Peyer's patch (tissue), 4 donors: ENCODE data around the gene KLF1. TPM values are rescaled to one million over a fixed set of nuclear protein-coding genes. Genes with fewer than 3 reads are reported as not detected.

ENCODE experiments used
- DNase-seq, 3 donors: peaks; one replicate each; pipeline ENCODE4 v3.0.0-alpha.2; 2017 to 2019
- H3K27ac ChIP-seq, 4 donors: fragments of 200-600 bp; sonication (generic); one replicate each; pipeline ENCODE4 v1.5.1; 2016 to 2019
- H3K27me3 ChIP-seq, 2 donors: fragments of 200-600 bp; sonication (generic); one replicate each; pipeline ENCODE4 v1.5.1; 2019
- H3K36me3 ChIP-seq, 3 donors: fragments of 200-600 bp; sonication (generic); one replicate each; pipeline ENCODE4 v1.5.1; 2016 to 2019
- H3K4me1 ChIP-seq, 4 donors: fragments of 200-600 bp; sonication (generic); one replicate each; pipeline ENCODE4 v1.5.1; 2016 to 2019
- H3K4me3 ChIP-seq, 4 donors: fragments of 200-600 bp; sonication (generic); 1 replicate in 3 of 4; 2 replicates in 1 of 4; pipeline ENCODE4 v1.5.1; 2016 to 2019; ENCODE audit warnings: mild to moderate bottlenecking in 1 of 4
- H3K9me3 ChIP-seq, 4 donors: fragments of 200-600 bp; sonication (generic); one replicate each; pipeline ENCODE4 v1.5.1; 2016 to 2019; ENCODE audit warnings: mild to moderate bottlenecking in 1 of 4
- CTCF ChIP-seq, 6 experiments: fragments of 450-650 bp in 4 of 6; fragments of 200-600 bp in 2 of 6; sonication (generic) in 1 of 6; IDR thresholded peaks; one replicate each; pipeline ENCODE4 v1.5.1; 2017 to 2019; ENCODE audit warnings: antibody characterized with exemption in 6 of 6, mild to moderate bottlenecking in 3 of 6, moderate library complexity in 1 of 6
- POLR2A ChIP-seq, 2 donors: fragments of 450-650 bp; IDR thresholded peaks; one replicate each; pipeline ENCODE4 v1.5.1; 2017; ENCODE audit warnings: antibody characterized with exemption in 2 of 2, mild to moderate bottlenecking in 2 of 2, moderate library complexity in 2 of 2
- total RNA-seq, 4 donors: library from RNA; depleted of rRNA; stranded (reverse); fragments of >200 nt; gene quantifications; one replicate each; pipeline ENCODE4 v1.1.0, GENCODE V29; 2016

Gene KLF1
- total RNA-seq, 4 donors from 2014 or later: not detected

- TF ChIP-seq POLR2A (IDR thresholded peaks at IDR 0.05) (no peak), CTCF (IDR thresholded peaks at IDR 0.05) (no peak)
- Histone ChIP-seq H3K4me3 (no peak overlapping the region), H3K27ac (no peak overlapping the region), H3K9me3 (peaks cover 0 to 8% (median 0%) of the 10 kb centered on the region in 4 donors), H3K4me1 (peaks cover 0 to 29% (median 19%) of the 10 kb centered on the region in 4 donors), H3K27me3 (peaks cover 0 to 10% of the 10 kb centered on the region in 2 donors), H3K36me3 (peaks cover 0 to 4% (median 0%) of the 10 kb centered on the region in 3 donors)
- no peak for DNase-seq
Measured at GRCh38 chr19:12888006-12888603, 1.1 kb upstream of the KLF1 start.

DNA sequence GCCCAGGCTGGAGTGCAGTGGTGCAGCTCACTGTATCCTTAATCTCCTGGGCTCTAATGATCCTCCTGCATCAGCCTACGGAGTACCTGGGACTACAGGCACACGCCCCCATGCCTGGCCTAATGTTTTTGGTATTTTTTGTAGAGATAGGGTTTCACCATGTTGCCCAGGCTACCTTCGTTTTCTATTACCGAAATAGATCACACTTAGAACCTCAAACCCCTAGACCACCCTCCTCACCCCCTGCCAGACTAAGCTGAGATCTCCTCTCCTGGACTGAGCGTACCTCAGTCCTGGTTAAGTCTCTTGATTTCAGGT is 391 bp downstream of the KLF1 start:
- Histone ChIP-seq H3K27ac (no peak overlapping the region), H3K27me3 (peaks cover 0 to 10% of the 10 kb centered on the region in 2 donors)
- no peak for TF ChIP-seq CTCF (IDR thresholded peaks at IDR 0.05)
- no peak for TF ChIP-seq POLR2A (IDR thresholded peaks at IDR 0.05)

DNA sequence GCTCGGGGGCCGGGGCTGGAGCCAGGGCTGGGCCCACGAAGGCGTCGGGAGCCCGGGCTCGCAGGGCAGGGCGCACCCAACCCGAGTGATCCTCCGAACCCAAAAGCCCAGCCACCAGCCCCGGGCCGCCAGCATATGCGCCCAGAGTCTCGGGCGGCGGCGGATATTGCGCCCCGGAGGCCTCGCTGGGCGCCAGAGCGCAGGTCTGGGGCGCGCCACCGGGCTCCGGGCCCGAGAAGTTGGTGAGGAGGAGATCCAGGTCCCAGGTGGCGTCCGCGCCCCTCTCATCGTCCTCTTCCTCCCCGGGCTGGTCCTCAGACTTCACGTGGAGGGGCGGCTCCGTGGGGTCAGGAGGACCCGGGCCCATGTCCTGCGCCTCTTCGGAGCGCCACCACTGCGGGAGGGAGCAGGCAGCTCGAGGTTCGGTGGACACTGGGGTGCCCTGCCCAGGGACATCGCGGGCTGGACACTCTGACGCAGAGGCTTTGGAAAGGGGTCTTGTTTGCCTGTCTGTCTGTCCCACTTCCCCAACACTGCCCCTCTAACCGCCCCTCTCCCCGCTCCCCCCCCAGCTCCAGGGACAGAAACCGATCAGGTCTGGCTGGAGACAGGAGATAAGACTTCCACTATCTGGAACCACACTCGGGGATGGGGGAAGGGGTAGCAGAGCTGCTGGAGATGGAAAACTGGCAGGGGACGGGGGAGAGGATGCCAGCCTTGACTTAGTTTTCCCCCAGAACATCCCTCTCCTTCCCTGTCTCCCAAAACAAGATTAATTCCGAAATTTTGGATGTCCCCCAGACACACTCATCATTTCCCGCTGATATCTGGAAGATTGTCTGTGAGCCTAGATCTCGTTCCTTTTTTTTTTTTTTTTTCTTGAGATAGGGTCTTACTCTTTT is 1.0 kb downstream of the KLF1 start:
- H3K27me3 ChIP-seq: peaks cover 0 to 10% of the 10 kb centered on the region in 2 donors
- TF ChIP-seq CTCF (IDR thresholded peaks at IDR 0.05) (no peak), POLR2A (IDR thresholded peaks at IDR 0.05) (no peak)
- H3K9me3 ChIP-seq: peaks cover 0 to 8% (median 0%) of the 10 kb centered on the region in 4 donors
- peak overlapping the region; percentile 31 to 69 (median 58) for H3K4me3 ChIP-seq
- peak in 1 of 3 donors; percentile 61 for DNase-seq
- H3K4me1 ChIP-seq: peaks cover 0 to 16% (median 10%) of the 10 kb centered on the region in 4 donors
- H3K27ac ChIP-seq: peak overlapping the region; percentile 26 to 66 (median 50)
- H3K36me3 ChIP-seq: no peaks in the 10 kb centered on the region

More for the DNA sequence above, 391 bp downstream of the KLF1 start:
- Histone ChIP-seq H3K4me3 (no peak overlapping the region), H3K4me1 (peaks cover 0 to 19% (median 12%) of the 10 kb centered on the region in 4 donors), H3K9me3 (peaks cover 0 to 8% (median 0%) of the 10 kb centered on the region in 4 donors), H3K36me3 (no peaks in the 10 kb centered on the region)
- no peak for DNase-seq

DNA sequence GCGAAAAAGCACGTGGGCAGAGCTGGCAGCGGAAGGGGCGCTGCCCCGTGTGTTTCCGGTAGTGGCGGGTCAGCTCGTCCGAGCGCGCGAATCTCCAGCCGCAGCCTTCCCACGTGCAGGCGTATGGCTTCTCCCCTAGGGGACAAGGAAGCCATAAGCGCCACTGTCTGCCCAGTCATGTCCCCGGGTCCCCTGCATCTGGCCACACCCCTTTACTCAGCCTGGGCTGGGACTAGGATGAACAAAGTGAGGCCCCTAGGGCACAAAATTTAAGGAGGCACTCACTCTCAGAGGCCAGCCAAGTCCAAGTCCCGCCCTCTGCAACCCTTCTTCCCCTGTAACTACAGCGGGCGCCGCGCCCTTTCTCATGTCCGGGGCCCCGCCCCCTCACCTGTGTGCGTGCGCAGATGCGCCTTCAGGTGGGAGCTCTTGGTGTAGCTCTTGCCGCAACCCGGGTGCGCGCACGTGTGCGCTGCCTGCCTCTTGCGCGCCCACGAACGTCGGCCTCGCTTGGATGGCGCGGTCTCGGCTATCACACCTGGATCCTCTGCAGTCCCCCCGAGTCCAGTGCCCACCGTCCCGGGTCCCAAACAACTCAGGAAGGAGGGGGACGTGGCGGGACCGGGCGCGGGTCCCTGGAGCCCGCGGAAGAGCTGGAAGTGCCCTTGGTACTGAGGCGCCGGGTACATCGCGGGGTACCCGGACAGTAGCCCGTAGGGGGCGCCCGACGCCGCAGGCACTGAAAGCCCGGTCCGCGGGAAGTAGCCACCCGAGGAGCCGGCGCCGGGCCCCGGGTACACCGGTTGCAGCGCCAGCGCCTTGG is 1.9 kb downstream of the KLF1 start:
- no peaks in the 10 kb centered on the region for H3K36me3 ChIP-seq
- H3K27ac ChIP-seq: peak overlapping the region; percentile 26 to 66 (median 50)
- peak overlapping the region; percentile 31 to 69 (median 58) for H3K4me3 ChIP-seq
- DNase-seq: peak; percentile 89 to 96 (median 90)
- TF ChIP-seq POLR2A (IDR thresholded peaks at IDR 0.05): peak in 1 of 2 donors; percentile 21
- TF ChIP-seq CTCF (IDR thresholded peaks at IDR 0.05): peak; percentile 19 to 76 (median 68)
- peaks cover 0 to 10% of the 10 kb centered on the region in 2 donors for H3K27me3 ChIP-seq
- peaks cover 0 to 8% (median 0%) of the 10 kb centered on the region in 4 donors for H3K9me3 ChIP-seq
- peaks cover 0 to 22% (median 12%) of the 10 kb centered on the region in 4 donors for H3K4me1 ChIP-seq

DNA sequence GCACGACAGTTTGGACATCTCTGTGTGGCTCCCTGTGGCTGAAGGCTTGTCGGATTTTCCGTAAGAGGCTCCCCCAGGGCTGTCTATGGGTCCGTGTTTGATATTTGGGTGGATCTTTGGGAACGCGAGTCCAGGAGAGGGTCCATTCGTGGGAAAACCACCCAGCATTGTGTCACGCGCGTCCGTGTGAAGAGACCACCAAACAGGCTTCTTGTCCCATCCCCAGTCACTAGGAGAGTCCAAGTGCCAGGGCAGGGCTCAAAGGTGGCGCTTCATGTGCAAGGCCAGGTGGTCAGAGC is 2.4 kb downstream of the KLF1 start:
- H3K4me3 ChIP-seq: peak overlapping the region in 3 of 4 donors; percentile 57 to 69 (median 59)
- H3K27me3 ChIP-seq: peaks cover 0 to 10% of the 10 kb centered on the region in 2 donors
- H3K4me1 ChIP-seq: peaks cover 0 to 23% (median 11%) of the 10 kb centered on the region in 4 donors
- no peaks in the 10 kb centered on the region for H3K36me3 ChIP-seq
- H3K27ac ChIP-seq: peak overlapping the region in 3 of 4 donors; percentile 48 to 66 (median 51)
- DNase-seq: no peak
- peaks cover 0 to 8% (median 0%) of the 10 kb centered on the region in 4 donors for H3K9me3 ChIP-seq
- TF ChIP-seq POLR2A (IDR thresholded peaks at IDR 0.05): no peak
- no peak for TF ChIP-seq CTCF (IDR thresholded peaks at IDR 0.05)
